Islet of Langerhans (tissue), 1 donor: ENCODE measurements around the gene PRDM15.

Experiments
- FAIRE-seq: peaks from one replicate; lab custom pipeline; 2011; peaks lifted over from hg19 to GRCh38; lab: Jason Lieb, UNC

The PRDM15 gene

GRCh38 chr21:41839387-41840000, 39.6 kb downstream of the PRDM15 start:
- FAIRE-seq: no peak

GRCh38 chr21:41837756-41838297, 41.3 kb downstream of the PRDM15 start:
- no peak for FAIRE-seq

DNA sequence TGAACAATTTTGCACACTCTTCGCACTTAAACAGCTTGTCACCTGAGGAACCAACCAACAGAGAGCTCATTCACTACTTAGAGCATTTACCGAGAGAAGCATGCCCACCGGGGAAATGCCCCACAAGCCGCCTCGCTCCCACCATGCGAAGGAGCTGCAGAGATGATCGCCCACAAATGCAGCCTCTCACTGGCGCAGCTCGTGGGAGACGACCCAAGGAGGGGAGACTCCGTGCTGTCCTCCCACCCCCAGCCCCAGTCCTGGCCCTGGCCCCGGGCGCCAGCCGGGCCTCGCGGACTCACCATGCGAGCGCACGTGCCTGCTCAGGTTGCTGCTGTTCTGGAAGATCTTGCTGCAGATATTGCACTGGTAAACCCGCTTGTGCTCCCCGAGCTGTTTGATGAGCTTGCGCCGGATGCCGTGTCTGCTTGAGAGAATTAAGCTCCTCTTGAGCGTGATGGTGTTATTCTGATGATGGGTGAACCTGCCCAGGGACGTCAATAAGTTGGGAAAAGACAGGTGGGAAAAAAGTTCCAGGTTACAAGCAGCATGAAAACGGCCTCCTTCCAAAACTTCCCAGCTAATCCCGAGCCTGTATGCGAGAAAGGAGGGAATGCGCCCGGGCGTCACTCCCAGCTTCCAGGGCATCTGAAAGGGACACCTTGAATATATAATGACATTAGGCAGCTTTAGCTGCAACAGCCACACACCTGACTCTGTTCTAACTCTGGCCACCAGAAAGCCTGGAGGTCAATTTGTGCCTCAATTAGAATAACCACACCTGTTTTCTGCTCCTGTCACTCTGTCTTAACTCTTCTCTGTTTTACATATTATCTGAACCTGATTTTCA, 42.8 kb downstream of the PRDM15 start:
- no peak for FAIRE-seq

DNA sequence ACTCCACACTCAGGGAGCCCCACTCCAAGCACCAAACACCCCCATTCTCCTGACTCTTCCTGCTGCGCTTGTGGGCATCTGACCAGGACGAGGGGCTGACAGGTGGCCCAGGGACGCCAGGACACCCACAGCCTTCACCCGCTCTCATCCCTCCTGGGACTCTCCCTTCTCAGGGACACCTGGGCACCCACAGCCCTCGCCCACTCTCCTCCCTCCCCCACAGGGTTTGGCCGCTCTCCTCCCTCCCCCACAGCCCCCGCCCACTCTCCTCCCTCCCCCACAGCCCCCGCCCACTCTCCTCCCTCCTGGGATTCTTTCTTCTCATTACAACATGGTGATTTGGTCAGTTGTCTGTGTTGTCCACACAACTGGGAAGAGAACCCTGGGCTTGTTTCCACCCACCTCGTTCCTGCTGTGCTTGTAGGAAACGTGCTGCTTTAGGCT, 43.4 kb downstream of the PRDM15 start:
- FAIRE-seq: no peak

GRCh38 chr21:41834926-41835663, 44.0 kb downstream of the PRDM15 start:
- no peak for FAIRE-seq

DNA sequence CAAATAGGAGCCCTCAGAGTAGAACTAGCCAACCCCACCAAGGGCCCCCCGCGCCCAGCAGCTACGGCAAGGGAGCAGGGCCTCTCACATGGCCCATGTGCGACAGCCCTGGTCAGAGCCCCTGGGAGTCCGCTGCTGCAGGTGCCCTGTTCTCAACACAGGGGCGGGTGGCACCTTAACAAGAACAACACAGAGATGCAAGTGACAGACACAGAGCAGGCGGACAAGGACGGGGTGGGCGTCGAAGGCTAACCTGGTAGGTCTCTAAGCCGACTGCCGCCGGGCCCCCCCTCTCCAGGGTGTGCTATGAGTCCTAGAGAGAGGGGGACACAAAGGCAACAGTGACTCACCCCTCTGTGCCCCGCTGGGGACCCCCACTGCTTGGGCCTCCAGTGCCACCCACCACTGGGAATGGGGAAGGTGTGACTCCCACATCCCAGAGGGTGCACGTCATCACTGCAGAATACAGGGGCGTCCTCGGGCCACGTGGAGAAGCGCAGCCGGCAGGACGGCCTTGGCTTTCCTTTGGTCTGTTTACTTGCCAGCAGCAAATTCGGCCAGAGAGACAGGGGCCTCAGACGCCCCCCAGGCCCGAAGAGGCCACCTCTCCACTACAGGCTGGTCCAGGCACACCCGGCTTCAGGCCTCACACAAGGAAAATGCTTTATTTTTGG, 44.8 kb downstream of the PRDM15 start:
- FAIRE-seq: no peak

GRCh38 chr21:41833497-41834115, 45.5 kb downstream of the PRDM15 start:
- FAIRE-seq: no peak

DNA sequence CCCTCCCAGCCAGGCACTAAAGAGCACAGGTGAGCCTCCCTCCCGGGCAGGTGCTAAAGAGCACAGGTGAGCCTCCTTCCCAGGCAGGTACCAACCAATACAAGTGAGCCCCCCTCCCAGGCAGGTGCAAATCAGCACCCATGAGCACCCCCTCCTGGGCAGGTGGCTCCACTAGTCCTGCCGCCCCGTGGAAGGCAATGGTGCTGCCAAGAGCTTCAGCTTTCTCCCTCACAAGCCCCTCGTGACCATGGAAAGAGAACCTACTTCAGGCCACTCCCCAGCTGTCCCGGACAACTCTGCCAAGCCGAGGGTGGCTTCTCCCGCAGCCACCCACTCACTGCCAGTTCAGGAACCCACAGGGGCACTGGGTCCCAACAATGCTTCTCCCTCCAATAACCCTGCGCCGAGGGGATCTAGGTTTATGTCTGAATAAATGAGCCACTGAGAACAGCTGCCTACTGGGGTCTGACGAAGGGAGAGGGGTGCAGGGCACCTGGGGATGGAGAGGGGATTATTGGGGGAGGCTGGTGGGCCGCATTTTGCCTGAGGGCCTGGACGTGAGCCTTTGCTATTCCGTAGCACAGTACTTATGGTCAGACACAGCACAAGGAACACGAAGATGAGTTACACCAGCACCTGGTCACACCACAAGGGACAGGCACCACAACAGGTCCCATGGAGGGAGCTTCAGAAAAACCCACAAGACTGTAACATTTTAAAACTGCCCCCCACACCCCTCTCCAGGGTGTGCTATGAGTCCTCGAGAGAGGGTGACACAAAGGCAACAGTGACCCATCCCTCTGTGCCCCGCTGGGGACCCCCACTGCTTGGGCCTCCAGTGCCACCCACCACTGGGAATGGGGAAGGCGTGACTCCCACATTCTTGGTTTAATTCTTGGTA, 46.3 kb downstream of the PRDM15 start:
- FAIRE-seq: no peak

DNA sequence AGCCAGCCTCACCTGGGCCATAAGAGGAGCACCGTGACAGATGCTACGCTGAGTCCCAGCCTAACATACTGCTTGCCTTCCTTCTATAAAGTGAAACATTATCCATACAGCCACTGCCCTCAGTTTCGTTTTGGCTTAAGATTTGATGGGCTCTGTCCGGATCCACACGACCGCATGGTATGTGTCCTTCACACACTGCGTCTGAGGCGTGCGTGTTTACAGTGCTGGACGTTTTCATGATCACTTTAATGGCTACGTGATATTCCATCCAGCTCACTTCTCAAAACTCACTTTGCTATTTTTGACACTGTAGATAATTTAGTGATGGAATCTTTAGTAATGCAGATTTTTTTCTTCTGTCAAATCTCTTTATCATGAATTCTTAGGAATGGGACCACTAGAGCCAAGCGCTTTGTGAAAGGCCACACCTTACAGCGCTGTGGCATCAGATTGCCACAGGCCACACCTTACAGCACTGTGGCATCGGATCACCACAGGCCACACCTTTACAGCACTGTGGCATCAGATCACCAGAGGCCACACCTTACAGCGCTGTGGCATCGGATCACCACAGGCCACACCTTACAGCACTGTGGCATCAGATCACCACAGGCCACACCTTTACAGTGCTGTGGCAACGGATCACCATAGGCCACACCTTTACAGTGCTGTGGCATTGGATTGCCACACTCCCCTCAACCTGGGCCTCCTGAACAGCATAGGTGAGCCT, 47.1 kb downstream of the PRDM15 start:
- FAIRE-seq: no peak

DNA sequence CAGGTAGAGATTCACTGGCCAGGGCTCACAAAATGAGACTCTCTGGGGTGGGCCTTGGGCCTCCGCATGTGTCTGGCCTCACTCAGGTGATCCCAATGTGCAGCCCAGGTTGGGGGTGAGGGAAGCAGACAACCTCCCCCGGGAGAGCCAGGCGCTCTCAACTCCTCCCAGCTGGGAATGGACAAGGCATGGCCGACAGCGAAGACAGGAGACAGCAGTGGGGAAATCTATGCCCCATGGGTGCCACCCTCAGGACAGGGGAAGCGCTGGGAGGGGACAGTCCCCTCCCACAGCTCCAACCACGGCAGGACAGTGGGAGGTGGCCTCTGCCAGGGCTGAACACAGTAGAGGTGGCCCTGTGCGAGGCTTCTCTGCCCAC, 47.7 kb downstream of the PRDM15 start:
- FAIRE-seq: no peak

GRCh38 chr21:41830764-41831452, 48.2 kb downstream of the PRDM15 start:
- no peak for FAIRE-seq

- no peak for FAIRE-seq
Observed at GRCh38 chr21:41830145-41830707, 48.9 kb downstream of the PRDM15 start.

GRCh38 chr21:41828884-41829360, 50.2 kb downstream of the PRDM15 start:
- FAIRE-seq: no peak

DNA sequence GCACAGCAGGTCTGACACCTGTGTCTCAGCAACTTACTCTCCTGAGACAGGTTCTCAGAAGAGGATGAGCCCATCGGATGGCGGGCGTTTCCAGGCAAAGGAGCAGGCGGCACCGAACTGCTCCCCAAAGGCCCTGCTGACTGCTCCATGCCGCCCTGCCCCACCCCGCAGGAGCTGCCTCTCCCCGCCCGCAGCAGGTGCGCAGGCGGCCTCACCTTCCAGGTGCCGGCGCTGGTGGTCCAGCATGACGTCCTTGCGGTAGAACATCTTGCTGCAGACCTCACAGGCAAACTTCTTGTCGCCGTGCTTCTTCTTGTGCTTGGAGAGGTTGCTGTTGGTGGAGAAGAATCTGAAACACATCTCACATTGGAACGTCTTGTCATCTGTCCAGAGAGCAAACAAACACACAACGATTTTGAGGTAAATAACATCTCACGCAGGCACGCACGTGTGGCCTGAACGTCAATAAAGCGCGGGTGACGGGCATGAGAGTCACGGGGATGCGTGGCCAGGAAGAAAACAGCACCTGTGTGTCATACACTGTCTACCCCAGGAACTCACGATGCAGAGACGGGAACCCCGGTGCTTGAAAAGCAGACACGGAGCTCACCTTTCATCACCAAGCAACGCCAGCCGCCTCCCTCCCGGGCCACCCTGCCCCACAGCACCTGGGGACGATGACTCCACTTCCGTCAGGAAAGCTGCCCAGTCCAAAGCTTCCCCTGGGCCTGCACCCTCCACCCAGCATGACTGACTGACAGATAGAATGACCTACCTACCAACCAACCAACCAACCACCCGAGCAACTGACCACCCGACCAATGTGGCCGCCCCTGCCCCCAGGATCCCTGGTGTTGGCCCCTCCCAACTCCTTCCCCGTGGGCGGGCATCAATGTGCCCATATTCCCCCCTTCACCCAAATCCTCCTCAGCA, 50.9 kb downstream of the PRDM15 start:
- FAIRE-seq: no peak

- FAIRE-seq: no peak
Observed at GRCh38 chr21:41825881-41826280, 53.3 kb downstream of the PRDM15 start.

DNA sequence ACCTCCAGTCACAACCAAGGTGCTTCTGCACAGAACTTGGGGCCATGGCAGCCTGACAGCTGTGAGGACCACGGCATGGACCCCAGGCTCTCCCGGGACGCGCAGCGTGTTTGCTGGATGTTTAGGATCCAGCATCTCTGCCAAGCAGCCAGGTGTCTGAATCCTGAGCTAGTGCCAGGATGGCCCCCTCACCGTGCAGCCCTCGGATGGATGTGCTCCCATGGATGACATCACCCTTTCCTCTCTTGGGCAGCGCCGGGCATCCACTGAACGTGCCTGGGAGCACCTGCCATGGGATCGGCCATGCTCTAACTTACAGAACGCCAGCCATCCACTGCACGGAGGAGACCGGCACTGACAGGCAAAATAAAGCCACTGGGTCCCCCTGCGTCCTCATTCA, 53.9 kb downstream of the PRDM15 start:
- FAIRE-seq: no peak

DNA sequence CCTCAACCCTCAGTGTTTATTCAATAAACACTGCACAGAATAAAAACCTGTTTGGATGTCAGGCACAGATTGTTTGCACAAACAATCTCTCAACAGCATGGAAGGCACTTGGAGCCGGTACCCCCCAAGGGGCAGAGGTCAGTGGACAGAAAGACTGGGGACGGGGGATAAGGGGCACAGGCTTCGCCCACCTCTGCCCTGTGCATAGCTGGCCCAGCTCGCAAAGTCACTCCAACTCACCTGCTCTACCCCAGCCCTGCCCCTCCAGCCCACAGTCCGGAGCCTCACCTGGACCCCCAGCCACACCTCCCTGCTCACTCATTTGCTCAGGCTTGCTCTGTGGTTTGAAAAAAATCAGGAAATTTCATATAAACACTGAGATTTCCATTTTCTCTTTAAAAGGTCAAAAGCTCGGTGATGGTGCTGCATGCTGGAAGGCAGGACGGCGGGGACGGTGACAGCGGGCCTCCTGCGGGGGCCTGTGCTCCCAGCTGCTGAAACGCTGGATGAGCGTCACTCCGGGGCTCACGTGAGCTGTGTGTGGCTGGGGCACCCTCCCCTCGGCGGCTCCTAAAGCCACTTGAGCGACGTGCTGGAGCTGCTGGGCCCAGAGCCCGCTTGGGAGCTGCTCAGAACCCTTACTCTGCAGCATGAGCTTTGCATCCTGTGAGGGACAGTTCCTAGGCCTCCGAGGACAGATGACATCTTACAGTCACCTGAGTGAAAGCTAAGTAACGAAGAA, 54.5 kb downstream of the PRDM15 start:
- FAIRE-seq: no peak
